HepG2 (cell line): ENCODE measurements around the gene RRM2. TPM values are rescaled to one million over a fixed set of nuclear protein-coding genes. Genes with fewer than 3 reads are reported as not detected.

ENCODE experiments used
- ATAC-seq: fragments of 200-7000 bp; cut with Tn5 transposase; 3 replicates; pipeline ENCODE4 v1.9.1; 2020; ENCODE audit warnings: mild to moderate bottlenecking, moderate library complexity
- BruUV-seq: library from RNA; stranded (reverse); fragments of 400-500 nt; replicated peaks from 2 replicates; lab custom pipeline; 2021; lab: Mats Ljungman, UMichigan
- CTCF ChIA-PET: fragments of 300-600 bp; formaldehyde crosslinking; extraction: SDS; loops from one replicate; lab custom pipeline; 2021; ENCODE audit warnings: low total read pairs, inconsistent platforms, low intra/inter-chr PET ratio; lab: Yijun Ruan, JAX
- POLR2A ChIA-PET: fragments of 350-600 bp; sonication (Branson Sonifier 250); formaldehyde crosslinking; loops from one replicate; lab custom pipeline; 2020; ENCODE audit warnings: antibody characterized with exemption, inconsistent platforms; lab: Yijun Ruan, JAX
- DNase-seq: peaks from one replicate; pipeline ENCODE4 v3.0.0-alpha.2; 2015; ENCODE audit warnings: low spot score
- FAIRE-seq: peaks from 3 replicates; lab custom pipeline; 2011; peaks lifted over from hg19 to GRCh38; lab: Jason Lieb, UNC
- H2AFZ ChIP-seq: one replicate; pipeline ENCODE4 v1.6.1; 2011; ENCODE audit warnings: low read length, inconsistent platforms
- H3K27ac ChIP-seq: fragments of 300-600 bp; 3 replicates; pipeline ENCODE4 v1.8.0; 2011; ENCODE audit warnings: mixed run types, mild to moderate bottlenecking, mixed read lengths, low read length, inconsistent platforms; ENCODE audit not compliant: insufficient read depth; ENCODE audit errors: extremely low read length
- H3K27me3 ChIP-seq, 2 experiments: fragments of 200-600 bp in 1 of 2; 2 replicates in 1 of 2; 3 replicates in 1 of 2; pipeline versions ENCODE4 v1.6.0 to v1.8.0; 2011; ENCODE audit warnings: low read length in 2 of 2, mild to moderate bottlenecking in 2 of 2, moderate library complexity in 2 of 2, inconsistent platforms in 1 of 2; ENCODE audit not compliant: insufficient read depth in 2 of 2, control insufficient read depth in 1 of 2
- H3K36me3 ChIP-seq, 2 experiments: fragments of 200-600 bp in 1 of 2; replicated peaks in 1 of 2; 2 replicates in 1 of 2; 3 replicates in 1 of 2; pipeline versions ENCODE4 v1.5.1 to v1.8.0; 2011; ENCODE audit warnings: low read length in 2 of 2, inconsistent platforms in 1 of 2; ENCODE audit not compliant: insufficient read depth in 2 of 2, control insufficient read depth in 1 of 2
- H3K4me1 ChIP-seq: 2 replicates; pipeline ENCODE4 v1.5.1; 2012; ENCODE audit warnings: low read length, inconsistent platforms; ENCODE audit not compliant: insufficient read depth
- H3K4me2 ChIP-seq: 2 replicates; pipeline ENCODE4 v1.6.0; 2011; ENCODE audit warnings: low read depth, low read length, inconsistent platforms
- H3K4me3 ChIP-seq, 3 experiments: fragments of 200-600 bp in 1 of 3; sonication (generic), shearing (Covaris generic) in 1 of 3; replicated peaks in 1 of 3; 2 replicates each; pipeline ENCODE4 v1.5.1; 2011 to 2016; ENCODE audit warnings: low read length in 3 of 3, inconsistent platforms in 2 of 3, low read depth in 2 of 3, mild to moderate bottlenecking in 2 of 3, control low read depth in 1 of 3, mixed read lengths in 1 of 3; ENCODE audit not compliant: insufficient read depth in 1 of 3
- H3K79me2 ChIP-seq: one replicate; pipeline ENCODE4 v1.6.1; 2011; ENCODE audit warnings: low read length, inconsistent platforms; ENCODE audit not compliant: insufficient read depth
- H3K9ac ChIP-seq: 2 replicates; pipeline ENCODE4 v1.6.0; 2011; ENCODE audit warnings: mild to moderate bottlenecking, low read depth, low read length, inconsistent platforms; ENCODE audit not compliant: insufficient read depth
- H3K9me3 ChIP-seq: 2 replicates; pipeline ENCODE4 v1.5.1; 2012; ENCODE audit warnings: mild to moderate bottlenecking, low read length
- H4K20me1 ChIP-seq: 2 replicates; pipeline ENCODE4 v1.6.0; 2011; ENCODE audit warnings: inconsistent platforms, mild to moderate bottlenecking, low read length, moderate library complexity; ENCODE audit not compliant: insufficient read depth
- NFYC ChIP-seq: IDR thresholded peaks from 2 replicates; pipeline ENCODE4 v1.6.1; 2016; ENCODE audit warnings: missing genetic modification reagents, missing compliant biosample characterization
- ZNF512B ChIP-seq: sonication (generic); formaldehyde crosslinking; IDR thresholded peaks from 2 replicates; pipeline ENCODE4 v1.5.1; 2020; ENCODE audit warnings: missing genetic modification reagents, mild to moderate bottlenecking, borderline replicate concordance
- ZNF891 ChIP-seq: sonication (generic); formaldehyde crosslinking; IDR thresholded peaks from 2 replicates; pipeline ENCODE4 v1.5.0; 2020; ENCODE audit warnings: mild to moderate bottlenecking, missing genetic modification reagents
- ZSCAN31 ChIP-seq: sonication (generic); formaldehyde crosslinking; IDR thresholded peaks from 2 replicates; pipeline ENCODE4 v1.5.0; 2020; ENCODE audit warnings: low read depth, mild to moderate bottlenecking, missing genetic modification reagents
- WGBS: methylation state at CpG from one replicate; pipeline ENCODE4 v1.1.6; 2017; ENCODE audit warnings: low lambda C conversion rate; 5-methylcytosine and 5-hydroxymethylcytosine counted together
- in situ Hi-C: cut with HindIII; loops from 2 replicates; pipeline ENCODE4 v1.10.0; 2017; ENCODE audit warnings: low pct_unique_long_range_greater_than_20kb; ENCODE audit not compliant: extremely low pct_ligation_motif_present
- intact Hi-C: fragments of 100-400 bp; cut with micrococcal nuclease; formaldehyde crosslinking; loops from one replicate; pipeline ENCODE4 v1.10.0; 2022; ENCODE audit not compliant: unreplicated experiment
- polyA plus RNA-seq, 8 experiments: library from polyadenylated mRNA; depleted of rRNA in 3 of 8; stranded (reverse) in 7 of 8; unstranded in 1 of 8; fragments of >200 nt; fragmentation: Illumina TruSeq in 4 of 8; extraction: Trizol in 4 of 8; gene quantifications; 2 replicates each; pipeline versions ENCODE4 v1.2.1 to v1.2.3, GENCODE V29; 2011 to 2016; ENCODE audit warnings: low read depth in 4 of 8, missing spikeins in 1 of 8, mixed read lengths in 1 of 8; ENCODE audit not compliant: insufficient read depth in 1 of 8
- total RNA-seq, 5 experiments: library from RNA; depleted of rRNA; stranded (reverse); fragments of >200 nt; fragmentation: Illumina TruSeq; extraction: Trizol; gene quantifications; 2 replicates each; pipeline ENCODE4 v1.2.3, GENCODE V29; 2016; ENCODE audit warnings: low read depth in 1 of 5

The RRM2 gene
- total and polyA plus RNA-seq, 2 of the 13 experiments (the other 11 are each of a cell fraction or from before 2014, with no cell fraction given): 31.3 to 150 TPM

- TF ChIP-seq ZNF512B (no peak), NFYC (no peak)
Measured at GRCh38 chr2:10159581-10160131, 37.1 kb downstream of the RRM2 start (continued).

- H3K4me3 ChIP-seq: no peak overlapping the region
- H3K9me3 ChIP-seq: no peaks in the 10 kb centered on the region
- H3K36me3 ChIP-seq: peaks cover 9 to 32% of the 10 kb centered on the region in 2 experiments; a peak in 4 of 5 replicates
- H3K27ac ChIP-seq: no peak overlapping the region
- FAIRE-seq: no peak
- H4K20me1 ChIP-seq: no peaks in the 10 kb centered on the region
- no peak for ATAC-seq
- TF ChIP-seq ZSCAN31 (CRISPR knock-in tag): no peak
- TF ChIP-seq ZNF891 (CRISPR knock-in tag): peak; percentile 30; the same call in 1 of the 2 replicates
- TF ChIP-seq, all 625 proteins: peak for 1
- H3K79me2 ChIP-seq: no peaks in the 10 kb centered on the region
- H3K4me2 ChIP-seq: no peak overlapping the region
- POLR2A ChIA-PET: no interaction called here
- H3K4me1 ChIP-seq: no peaks in the 10 kb centered on the region
- CTCF ChIA-PET: no interaction called here
- H3K27me3 ChIP-seq: no peaks in the 10 kb centered on the region
- no peak overlapping the region for H3K9ac ChIP-seq
- BruUV-seq: no TSS peak
- intact Hi-C loops: no loop called here
- no peak for DNase-seq
- in situ Hi-C loops: no loop called here
- no peak overlapping the region for H2AFZ ChIP-seq
- 96% methylated on average over 11 of the region's 13 CpGs for WGBS
Measured at GRCh38 chr2:10160203-10160955, 37.8 kb downstream of the RRM2 start.
